Measurements from ENCODE around the gene DAB2IP. TPM values are rescaled to one million over a fixed set of nuclear protein-coding genes. Genes with fewer than 3 reads are reported as not detected.

The DAB2IP gene
- total and polyA plus RNA-seq, 2 of the 4 experiments (the other 2 are of a cell fraction), result 5.6 to 17.2 TPM

DNA sequence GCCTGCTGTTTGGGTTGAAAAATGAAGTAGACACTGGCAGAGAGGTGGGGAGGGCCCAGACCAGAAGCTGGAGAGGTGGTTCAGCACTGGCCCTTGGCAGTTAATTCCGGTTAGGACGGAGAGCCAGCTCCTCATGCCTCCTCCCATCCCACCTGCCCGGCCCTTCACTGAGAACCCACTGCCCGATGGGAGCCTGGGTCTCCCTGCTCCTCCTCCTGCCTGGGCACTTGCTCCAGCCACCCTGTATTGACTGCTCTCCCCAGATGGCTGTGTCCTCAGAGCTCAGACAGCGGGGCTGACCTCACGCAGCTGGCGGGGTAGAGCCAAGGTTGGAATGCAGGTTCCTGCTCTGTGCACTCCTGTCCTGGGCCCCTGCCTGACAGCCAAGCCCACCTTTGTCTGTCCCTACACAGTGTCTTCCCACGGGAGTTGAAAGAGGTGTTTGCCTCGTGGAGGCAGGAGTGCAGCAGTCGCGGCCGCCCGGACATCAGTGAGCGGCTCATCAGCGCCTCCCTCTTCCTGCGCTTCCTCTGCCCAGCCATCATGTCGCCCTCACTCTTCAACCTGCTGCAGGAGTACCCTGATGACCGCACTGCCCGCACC lies 114.7 kb downstream of the DAB2IP start (continued):
- TF ChIP-seq, protein P1, sequence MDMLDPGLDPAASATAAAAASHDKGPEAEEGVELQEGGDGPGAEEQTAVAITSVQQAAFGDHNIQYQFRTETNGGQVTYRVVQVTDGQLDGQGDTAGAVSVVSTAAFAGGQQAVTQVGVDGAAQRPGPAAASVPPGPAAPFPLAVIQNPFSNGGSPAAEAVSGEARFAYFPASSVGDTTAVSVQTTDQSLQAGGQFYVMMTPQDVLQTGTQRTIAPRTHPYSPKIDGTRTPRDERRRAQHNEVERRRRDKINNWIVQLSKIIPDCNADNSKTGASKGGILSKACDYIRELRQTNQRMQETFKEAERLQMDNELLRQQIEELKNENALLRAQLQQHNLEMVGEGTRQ (IDR thresholded peaks at IDR 0.05; ENCODE audit: low read depth, low read length), result no peak
- TF ChIP-seq SMC3 (IDR thresholded peaks at IDR 0.05; ENCODE audit: low read depth, low read length) (no peak), POLR2A (IDR thresholded peaks at IDR 0.05; ENCODE audit: low read depth, low read length) (no peak), RFX5 (IDR thresholded peaks at IDR 0.05; ENCODE audit: low read depth, low read length) (no peak), CEBPB (IDR thresholded peaks at IDR 0.05; ENCODE audit: low read depth, low read length) (no peak), FOS (IDR thresholded peaks at IDR 0.05; ENCODE audit: low read depth, low read length) (no peak)
